MCF 10A (cell line): ENCODE data around the gene HLCS. TPM values are rescaled to one million over a fixed set of nuclear protein-coding genes. Genes with fewer than 3 reads are reported as not detected.

Source experiments
- Bru-seq: library from RNA; stranded (reverse); fragments of 400-500 nt; gene quantifications from one replicate; lab custom pipeline; 2021; lab: Mats Ljungman, UMichigan
- BruChase-seq, 2 experiments: library from RNA; stranded (reverse); fragments of 400-500 nt; gene quantifications; one replicate each; lab custom pipeline; 2021; lab: Mats Ljungman, UMichigan
- BruUV-seq: library from RNA; stranded (reverse); fragments of 400-500 nt; replicated peaks from 2 replicates; lab custom pipeline; 2021; lab: Mats Ljungman, UMichigan
- CTCF ChIA-PET: fragments of 300-600 bp; sonication (Branson Sonifier 250); formaldehyde crosslinking; extraction: SDS; loops from one replicate; lab custom pipeline; 2021; ENCODE audit warnings: antibody characterized with exemption, inconsistent platforms; lab: Yijun Ruan, JAX
- POLR2A ChIA-PET: fragments of 300-600, 350-650 bp; sonication (Branson Sonifier 250); formaldehyde crosslinking; extraction: SDS; loops from one replicate; lab custom pipeline; 2020; ENCODE audit warnings: antibody characterized with exemption, inconsistent platforms; lab: Yijun Ruan, JAX
- DNase-seq: peaks from one replicate; pipeline ENCODE4 v3.0.0-alpha.2; 2018; ENCODE audit not compliant: unreplicated experiment
- H3K27ac Mint-ChIP-seq: one replicate; pipeline ENCODE4 v1.8.0; 2022; ENCODE audit warnings: mild to moderate bottlenecking, low read depth, mixed read lengths; ENCODE audit not compliant: unreplicated experiment
- H3K27me3 Mint-ChIP-seq: one replicate; pipeline ENCODE4 v1.8.0; 2022; ENCODE audit warnings: mixed read lengths; ENCODE audit not compliant: insufficient read depth, unreplicated experiment
- H3K36me3 Mint-ChIP-seq: one replicate; pipeline ENCODE4 v1.8.0; 2022; ENCODE audit warnings: mild to moderate bottlenecking, moderate library complexity, mixed read lengths; ENCODE audit not compliant: insufficient read depth, unreplicated experiment
- H3K4me1 Mint-ChIP-seq: one replicate; pipeline ENCODE4 v1.8.0; 2022; ENCODE audit warnings: mixed read lengths; ENCODE audit not compliant: insufficient read depth, unreplicated experiment
- H3K4me3 Mint-ChIP-seq: one replicate; pipeline ENCODE4 v1.8.0; 2022; ENCODE audit warnings: mild to moderate bottlenecking, moderate library complexity, mixed read lengths; ENCODE audit not compliant: unreplicated experiment
- H3K9me3 Mint-ChIP-seq: one replicate; pipeline ENCODE4 v1.8.0; 2022; ENCODE audit warnings: mixed read lengths; ENCODE audit not compliant: unreplicated experiment
- intact Hi-C: fragments of 100-400 bp; cut with micrococcal nuclease; formaldehyde crosslinking; loops from 2 replicates; pipeline ENCODE4 v1.14.1; 2022
- long read RNA-seq: library from polyadenylated mRNA; stranded (forward); transcript quantifications from one replicate; pipeline ENCODE4 v2.0.0, GENCODE V29; 2022
- total RNA-seq: library from RNA; stranded (reverse); gene quantifications from 2 replicates; pipeline ENCODE4 v1.2.3, GENCODE V29; 2022
- TF ChIP-seq, protein P1 (sequence below): fragments of 200-600 bp; IDR thresholded peaks from one replicate; pipeline ENCODE4 v1.8.0; 2022; ENCODE audit warnings: antibody characterized with exemption, mild to moderate bottlenecking; ENCODE audit not compliant: unreplicated experiment

Gene HLCS
- total RNA-seq (45.1 and 46.1 TPM in 2 replicates), Bru-seq, nascent RNA (percentile 80 among the genes with signal in this experiment), BruChase-seq, experiment 1, labeled RNA remaining after a 6-hour chase (percentile 80 among the genes with signal in this experiment), BruChase-seq, experiment 2, labeled RNA remaining after a 2-hour chase (percentile 81 among the genes with signal in this experiment)
- long read RNA-seq, full-length matches to known transcripts, result 2 of 158 reads
- long read RNA-seq, partial matches to known transcripts, result 80 of 158 reads
- long read RNA-seq, other reads (novel, unspliced or antisense), result 76 of 158 reads

GRCh38 chr21:36966066-36966820 lies at the start of gene HLCS:
Gene HLCS (minus strand): TSS chr21:36966669. CDS start chr21:36966638, 31 bp downstream.
- intact Hi-C loops, result no loop called here

GRCh38 chr21:37009740-37010341 lies 43.4 kb upstream of the HLCS start:
- ChIA-PET POLR2A (no interaction called here), CTCF (interaction anchor here (0.6 to 1.7 kb wide), 14 partner anchors 8 to 1433 kb away, joined by 3 to 8 read pairs (median 4); no protein-coding TSS in a partner anchor)
- no peaks in the 10 kb centered on the region for H3K36me3 Mint-ChIP-seq
- no TSS peak for BruUV-seq
- no peaks in the 10 kb centered on the region for H3K4me1 Mint-ChIP-seq
- peak overlapping the region; percentile 58 for H3K4me3 Mint-ChIP-seq
- DNase-seq, result peak; percentile 82
- H3K27me3 Mint-ChIP-seq, result no peaks in the 10 kb centered on the region
- TF ChIP-seq, protein P1, sequence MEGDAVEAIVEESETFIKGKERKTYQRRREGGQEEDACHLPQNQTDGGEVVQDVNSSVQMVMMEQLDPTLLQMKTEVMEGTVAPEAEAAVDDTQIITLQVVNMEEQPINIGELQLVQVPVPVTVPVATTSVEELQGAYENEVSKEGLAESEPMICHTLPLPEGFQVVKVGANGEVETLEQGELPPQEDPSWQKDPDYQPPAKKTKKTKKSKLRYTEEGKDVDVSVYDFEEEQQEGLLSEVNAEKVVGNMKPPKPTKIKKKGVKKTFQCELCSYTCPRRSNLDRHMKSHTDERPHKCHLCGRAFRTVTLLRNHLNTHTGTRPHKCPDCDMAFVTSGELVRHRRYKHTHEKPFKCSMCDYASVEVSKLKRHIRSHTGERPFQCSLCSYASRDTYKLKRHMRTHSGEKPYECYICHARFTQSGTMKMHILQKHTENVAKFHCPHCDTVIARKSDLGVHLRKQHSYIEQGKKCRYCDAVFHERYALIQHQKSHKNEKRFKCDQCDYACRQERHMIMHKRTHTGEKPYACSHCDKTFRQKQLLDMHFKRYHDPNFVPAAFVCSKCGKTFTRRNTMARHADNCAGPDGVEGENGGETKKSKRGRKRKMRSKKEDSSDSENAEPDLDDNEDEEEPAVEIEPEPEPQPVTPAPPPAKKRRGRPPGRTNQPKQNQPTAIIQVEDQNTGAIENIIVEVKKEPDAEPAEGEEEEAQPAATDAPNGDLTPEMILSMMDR, result peak; percentile 76
- intact Hi-C loops, result loop anchor here (1.0 kb wide), 1 partner anchor 33 kb away; no protein-coding TSS in a partner anchor
- H3K9me3 Mint-ChIP-seq, result no peaks in the 10 kb centered on the region
- no peak overlapping the region for H3K27ac Mint-ChIP-seq

More at GRCh38 chr21:36966066-36966820, at the start of gene HLCS:
- Mint-ChIP-seq H3K9me3 (no peaks in the 10 kb centered on the region), H3K27ac (peak within 1 kb of the TSS; percentile 73), H3K36me3 (peaks cover 8% of the 10 kb centered on the region), H3K4me1 (peaks cover 12% of the 10 kb centered on the region), H3K4me3 (peak within 1 kb of the TSS; percentile 78), H3K27me3 (no peaks in the 10 kb centered on the region)
- no TSS peak for BruUV-seq
- TF ChIP-seq, protein P1, result no peak
- ChIA-PET POLR2A (interaction anchor here (0.7 to 1.6 kb wide), 8 partner anchors 11 to 851 kb away, joined by 3 to 6 read pairs (median 4); no protein-coding TSS in a partner anchor), CTCF (interaction anchor here (0.6 to 2.3 kb wide), 8 partner anchors 14 to 502 kb away, joined by 3 to 10 read pairs (median 3); no protein-coding TSS in a partner anchor)
- peak; percentile 66 for DNase-seq

GRCh38 chr21:37008724-37009123 lies 42.3 kb upstream of the HLCS start:
- no peak overlapping the region for H3K27ac Mint-ChIP-seq
- BruUV-seq, result no TSS peak
- TF ChIP-seq, protein P1, result no peak
- ChIA-PET POLR2A (no interaction called here), CTCF (interaction anchor here (0.7 kb wide), 1 partner anchor 1363 kb away, joined by 3 read pairs; no protein-coding TSS in a partner anchor)
- intact Hi-C loops, result no loop called here
- H3K27me3 Mint-ChIP-seq, result no peaks in the 10 kb centered on the region
- no peak for DNase-seq
- H3K4me3 Mint-ChIP-seq, result no peak overlapping the region
- H3K9me3 Mint-ChIP-seq, result no peaks in the 10 kb centered on the region
- no peaks in the 10 kb centered on the region for H3K36me3 Mint-ChIP-seq
- no peaks in the 10 kb centered on the region for H3K4me1 Mint-ChIP-seq
